ENCODE measurements around the gene SLC25A39.
"Not testable (repeated sequence)": the region's sequence is repeated elsewhere in the genome, so short reads cannot be mapped to it uniquely, and the experiment has no call there.

The SLC25A39 gene

GRCh38 chr17:44333371-44333770 is 8.7 kb upstream of the SLC25A39 start:
- no peak for FAIRE-seq

DNA sequence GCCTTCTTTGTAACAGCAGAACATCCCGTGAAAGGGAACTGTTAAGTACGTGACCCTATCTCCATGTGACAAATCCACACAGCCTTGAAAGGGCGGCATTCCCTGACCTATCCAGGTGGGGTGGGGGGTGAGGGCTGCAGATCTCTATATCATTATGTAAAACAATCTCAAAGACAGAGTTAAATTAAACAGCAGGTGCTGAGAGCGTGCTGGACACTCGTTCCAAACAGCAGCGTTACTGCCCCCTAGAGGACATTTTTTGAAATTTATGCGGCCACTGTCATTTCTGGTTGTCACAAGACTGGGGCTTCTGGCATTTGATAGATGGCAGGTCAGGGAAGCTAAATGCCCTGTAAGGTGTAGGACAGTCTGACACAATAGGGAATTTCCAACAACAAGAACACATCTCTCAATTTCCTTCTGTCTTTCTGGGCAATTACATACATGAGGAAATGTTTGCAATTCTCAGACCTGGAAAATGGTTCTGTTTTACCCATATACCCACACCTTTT is 6.7 kb upstream of the SLC25A39 start:
- FAIRE-seq: no peak

GRCh38 chr17:44330263-44330662 is 5.6 kb upstream of the SLC25A39 start:
- not testable (repeated sequence) for FAIRE-seq

- FAIRE-seq: not testable (repeated sequence)
Measured at GRCh38 chr17:44329516-44329915, 4.9 kb upstream of the SLC25A39 start.

DNA sequence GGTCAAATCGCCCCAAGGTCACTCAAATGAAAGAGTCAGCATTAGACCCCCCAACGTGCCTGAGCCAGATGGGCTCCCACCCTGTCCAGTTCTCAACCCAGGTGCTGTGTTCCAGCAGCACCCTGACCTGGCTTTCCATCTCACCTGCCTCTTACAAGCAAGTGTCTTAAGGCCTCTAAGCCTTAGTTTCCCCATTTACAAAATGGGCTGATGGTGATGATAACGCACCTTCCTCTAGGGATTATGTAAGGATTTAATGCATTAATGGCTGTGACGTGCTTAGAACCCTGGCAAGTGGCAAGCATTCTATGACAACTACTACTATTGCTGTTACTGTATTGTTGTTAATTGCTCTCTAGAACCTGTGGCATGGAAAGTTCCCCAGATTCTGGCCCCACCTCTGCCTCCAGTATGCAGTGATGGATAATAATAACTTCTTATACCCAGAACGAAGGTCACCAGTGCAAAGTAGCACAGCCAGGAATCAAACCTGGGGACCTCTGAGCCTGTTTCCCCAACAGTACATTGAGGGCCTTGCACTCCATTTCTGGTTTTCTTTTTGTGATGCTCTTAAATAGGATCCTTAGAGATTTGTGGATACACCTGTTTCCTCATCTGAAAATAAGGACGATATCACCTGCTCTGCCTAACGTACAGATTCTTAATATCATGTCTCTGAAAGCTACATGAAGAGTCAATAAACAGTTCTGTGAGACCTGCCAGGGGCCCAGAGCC is 3.3 kb upstream of the SLC25A39 start:
- FAIRE-seq: no peak

DNA sequence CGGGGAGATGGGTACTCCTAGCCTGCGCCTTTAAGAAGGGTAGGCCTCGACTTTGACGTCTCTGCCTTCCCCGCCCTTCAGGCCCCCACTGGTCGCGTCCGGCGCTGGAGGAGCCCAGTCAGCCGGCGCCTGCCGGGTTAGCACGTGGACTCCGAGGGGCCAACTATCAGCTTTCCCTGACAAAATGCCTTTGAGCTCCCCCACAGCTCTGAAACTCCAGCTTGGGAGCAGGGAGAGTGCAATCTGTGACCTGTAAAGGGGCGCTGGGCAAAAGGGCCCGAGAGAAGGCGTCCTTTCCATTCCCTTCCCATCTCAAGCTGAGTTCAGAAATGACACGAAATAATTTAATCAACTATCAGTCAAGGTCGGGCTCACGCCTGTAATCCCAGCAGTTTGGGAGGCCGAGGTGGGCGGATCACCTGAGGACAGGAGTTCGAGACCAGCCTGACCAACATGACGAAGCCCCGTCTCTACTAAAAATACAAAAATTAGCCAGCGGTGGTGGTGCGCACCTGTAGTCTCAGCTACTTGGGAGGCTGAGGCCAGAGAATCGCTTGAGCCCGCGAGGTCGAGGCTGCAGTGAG is 2.3 kb upstream of the SLC25A39 start:
- FAIRE-seq: no peak

DNA sequence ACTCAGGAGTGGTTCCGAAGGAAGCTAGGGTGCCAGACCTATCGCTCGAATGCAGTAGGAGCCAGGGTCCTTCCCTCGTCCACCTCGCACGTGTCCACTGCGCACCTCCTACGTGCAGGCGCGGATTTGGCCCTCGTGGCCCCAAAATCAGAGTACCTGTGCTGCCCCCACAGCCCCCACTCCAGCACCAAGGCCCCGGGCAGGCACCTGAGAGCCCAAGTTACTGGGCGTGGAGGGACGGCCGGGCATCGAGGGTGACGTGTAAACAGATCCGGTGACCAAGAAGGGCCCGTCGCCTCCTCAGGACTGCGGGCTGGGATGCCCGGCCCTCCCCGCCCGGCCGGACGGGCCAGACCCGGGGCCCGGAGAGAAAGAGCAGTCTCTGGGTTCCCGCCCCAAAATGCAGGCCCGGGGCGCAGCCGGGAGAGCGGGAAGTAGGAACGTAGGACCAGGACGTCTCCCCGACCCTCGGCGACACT is 492 bp downstream of the SLC25A39 start:
- FAIRE-seq: no peak

GRCh38 chr17:44323359-44324091 is 1.1 kb downstream of the SLC25A39 start:
- FAIRE-seq: no peak

- no peak for FAIRE-seq
Measured at GRCh38 chr17:44322236-44322895, 2.3 kb downstream of the SLC25A39 start.

- FAIRE-seq: no peak
Measured at GRCh38 chr17:44321246-44322120, 3.1 kb downstream of the SLC25A39 start.

DNA sequence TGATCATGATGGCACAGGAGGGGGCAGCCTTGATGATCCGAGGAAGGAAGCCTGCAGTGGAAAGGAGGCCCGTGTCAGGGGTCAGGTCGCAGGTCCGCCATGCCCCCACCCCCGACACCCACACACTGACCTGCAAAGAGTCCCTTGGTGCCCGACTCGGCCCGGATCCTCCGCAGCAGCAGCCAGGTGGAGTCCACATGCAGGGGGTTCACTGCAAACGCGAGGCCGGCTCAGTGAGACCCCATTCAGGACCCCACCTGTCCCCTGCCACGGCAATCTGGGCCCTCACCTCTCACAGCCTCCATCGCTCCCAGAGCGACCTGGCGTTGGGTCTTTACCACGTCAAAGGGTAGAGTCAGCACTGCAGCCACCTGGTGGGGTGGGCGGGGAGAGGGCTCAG is 4.6 kb downstream of the SLC25A39 start:
- no peak for FAIRE-seq

- no peak for FAIRE-seq
Measured at GRCh38 chr17:44318077-44318892, 6.3 kb downstream of the SLC25A39 start.

DNA sequence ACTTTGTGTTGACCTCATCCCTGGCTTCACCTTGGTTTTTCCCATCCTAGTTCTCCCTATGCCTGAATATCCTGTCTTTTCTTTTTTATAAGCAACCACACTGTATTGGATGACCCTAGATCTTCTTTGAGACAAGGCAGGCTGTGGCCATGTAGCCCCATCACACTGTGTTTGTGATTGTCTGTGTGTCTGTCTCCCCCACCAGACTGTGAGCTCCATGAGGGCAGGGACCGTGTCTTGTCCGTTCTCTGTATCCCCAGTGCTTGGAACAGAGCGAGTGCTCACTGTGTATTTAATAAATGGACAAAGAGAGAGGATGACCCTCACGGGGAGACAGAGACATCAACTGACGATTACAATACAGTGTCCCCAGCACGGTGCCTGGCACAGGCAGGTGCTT is 7.1 kb downstream of the SLC25A39 start:
- no peak for FAIRE-seq

- no peak for FAIRE-seq
Measured at GRCh38 chr17:44315760-44316731, 8.6 kb downstream of the SLC25A39 start.

DNA sequence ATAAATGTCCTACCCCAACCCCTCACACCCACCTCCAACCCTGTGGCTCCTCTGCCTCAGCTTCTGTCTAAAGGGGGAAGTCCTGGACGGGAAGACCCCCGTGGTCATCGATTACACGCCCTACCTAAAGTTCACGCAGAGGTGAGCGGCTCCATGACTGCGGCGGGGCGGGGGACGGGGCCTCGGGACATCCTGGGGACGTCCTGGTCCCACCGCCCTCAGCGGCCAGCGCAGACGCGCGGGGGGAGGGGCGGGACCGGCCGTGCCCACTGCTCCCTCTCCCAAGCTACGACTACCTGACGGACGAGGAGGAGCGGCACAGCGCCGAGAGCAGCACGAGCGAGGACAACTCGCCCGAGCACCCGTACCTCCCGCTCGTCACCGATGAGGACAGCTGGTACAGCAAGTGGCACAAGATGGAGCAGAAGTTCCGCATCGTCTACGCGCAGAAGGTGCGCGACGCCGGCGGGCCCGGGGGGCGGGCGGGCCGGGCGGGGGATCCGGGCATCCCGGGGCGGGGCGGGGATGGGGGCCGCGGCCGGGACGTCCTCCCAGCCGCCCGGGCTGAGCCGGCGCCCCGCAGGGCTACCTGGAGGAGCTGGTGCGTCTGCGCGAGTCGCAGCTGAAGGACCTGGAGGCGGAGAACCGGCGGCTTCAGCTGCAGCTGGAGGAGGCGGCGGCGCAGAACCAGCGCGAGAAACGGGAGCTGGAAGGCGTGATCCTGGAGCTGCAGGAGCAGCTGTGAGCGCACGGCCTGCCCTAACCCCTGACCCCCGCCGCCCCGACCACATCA is 9.6 kb downstream of the SLC25A39 start:
- no peak for FAIRE-seq

DNA sequence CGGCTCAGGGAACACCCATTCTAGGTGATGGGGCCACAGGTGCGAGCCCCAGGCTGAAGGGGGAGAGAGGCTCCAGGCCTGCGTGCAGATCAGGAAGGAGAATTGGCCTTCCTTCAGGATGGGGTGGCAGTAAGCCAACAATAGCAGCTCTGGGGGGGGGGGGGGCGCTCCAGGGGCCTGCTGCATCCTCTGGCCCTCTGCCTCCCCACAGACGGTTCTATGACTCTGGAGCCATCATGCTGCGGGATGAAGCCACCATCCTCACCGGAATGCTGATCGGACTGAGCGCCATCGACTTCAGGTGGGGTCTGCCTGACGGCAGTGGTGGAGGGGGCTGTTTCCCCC is 10.1 kb downstream of the SLC25A39 start:
- no peak for FAIRE-seq

DNA sequence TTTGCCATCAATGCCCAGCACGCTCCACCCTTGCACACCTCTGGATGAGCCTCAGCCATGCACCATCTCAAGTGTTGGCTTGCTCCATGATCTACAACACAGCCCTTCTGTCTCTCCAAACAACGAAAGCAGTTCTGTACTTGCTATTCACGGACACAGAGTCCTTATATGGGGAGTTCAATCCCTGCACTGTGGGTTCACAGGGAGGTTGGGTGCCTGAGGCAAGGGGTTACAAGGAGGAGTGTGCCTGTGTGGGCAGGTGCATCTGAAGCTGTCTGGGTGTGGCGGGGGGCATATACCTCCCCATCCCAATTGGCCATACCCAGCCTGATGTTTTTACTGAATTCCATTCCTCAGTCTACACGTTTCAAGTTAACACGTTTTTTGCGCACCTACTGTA is 10.6 kb downstream of the SLC25A39 start:
- FAIRE-seq: no peak

GRCh38 chr17:44312396-44313104 is 12.1 kb downstream of the SLC25A39 start:
- no peak for FAIRE-seq

Measured in colon (tissue), 2 donors.